Fibroblast of the aortic adventitia (primary cell): ENCODE results near the gene UBLCP1. TPM values are rescaled to one million over a fixed set of nuclear protein-coding genes. Genes with fewer than 3 reads are reported as not detected.
A peak's percentile ranks its signal among the peaks of the same experiment; 100 is the strongest.
"Not testable (repeated sequence)": the region's sequence is repeated elsewhere in the genome, so short reads cannot be mapped to it uniquely, and the experiment has no call there.

ENCODE experiments used
- DNase-seq: peaks from one replicate; pipeline ENCODE4 v3.0.0-alpha.2; 2010; ENCODE audit warnings: low read depth
- H3K4me3 ChIP-seq: 2 replicates; pipeline ENCODE4 v1.5.1; 2011; ENCODE audit warnings: low read depth, mild to moderate bottlenecking, control low read depth, low read length, moderate library complexity
- total RNA-seq: library from RNA; depleted of rRNA; stranded (reverse); fragments of >200 nt; gene quantifications from 2 replicates; pipeline ENCODE4 v1.2.3, GENCODE V29; 2012; ENCODE audit warnings: low replicate concordance
- TF ChIP-seq, protein P1 (sequence below): IDR thresholded peaks from 2 replicates; pipeline ENCODE4 v1.5.1; 2011; ENCODE audit warnings: mild to moderate bottlenecking, low read length, control low read depth, inconsistent platforms; ENCODE audit not compliant: insufficient read depth

Gene UBLCP1
- total RNA-seq, 1 donor: 36.5 TPM

DNA sequence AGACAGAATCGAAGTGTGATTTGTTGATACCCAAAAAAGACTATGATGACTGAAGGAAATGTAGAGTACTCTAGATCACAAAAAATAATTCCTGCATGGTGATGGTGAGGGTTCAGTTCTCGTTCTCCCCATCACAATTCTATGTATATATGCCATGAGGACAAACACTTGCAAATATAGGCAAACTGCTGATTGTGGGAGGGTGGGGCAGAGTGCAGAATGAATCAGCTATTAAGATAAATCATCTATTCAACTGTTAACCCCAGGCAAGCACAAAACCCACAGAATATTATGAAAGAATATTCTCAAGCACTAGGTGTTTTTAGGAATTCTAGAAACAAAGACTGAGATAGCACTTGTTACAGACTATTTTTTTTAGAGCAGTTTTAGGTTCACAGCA lies 13.9 kb upstream of the UBLCP1 start:
- TF ChIP-seq, protein P1, sequence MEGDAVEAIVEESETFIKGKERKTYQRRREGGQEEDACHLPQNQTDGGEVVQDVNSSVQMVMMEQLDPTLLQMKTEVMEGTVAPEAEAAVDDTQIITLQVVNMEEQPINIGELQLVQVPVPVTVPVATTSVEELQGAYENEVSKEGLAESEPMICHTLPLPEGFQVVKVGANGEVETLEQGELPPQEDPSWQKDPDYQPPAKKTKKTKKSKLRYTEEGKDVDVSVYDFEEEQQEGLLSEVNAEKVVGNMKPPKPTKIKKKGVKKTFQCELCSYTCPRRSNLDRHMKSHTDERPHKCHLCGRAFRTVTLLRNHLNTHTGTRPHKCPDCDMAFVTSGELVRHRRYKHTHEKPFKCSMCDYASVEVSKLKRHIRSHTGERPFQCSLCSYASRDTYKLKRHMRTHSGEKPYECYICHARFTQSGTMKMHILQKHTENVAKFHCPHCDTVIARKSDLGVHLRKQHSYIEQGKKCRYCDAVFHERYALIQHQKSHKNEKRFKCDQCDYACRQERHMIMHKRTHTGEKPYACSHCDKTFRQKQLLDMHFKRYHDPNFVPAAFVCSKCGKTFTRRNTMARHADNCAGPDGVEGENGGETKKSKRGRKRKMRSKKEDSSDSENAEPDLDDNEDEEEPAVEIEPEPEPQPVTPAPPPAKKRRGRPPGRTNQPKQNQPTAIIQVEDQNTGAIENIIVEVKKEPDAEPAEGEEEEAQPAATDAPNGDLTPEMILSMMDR: no peak

DNA sequence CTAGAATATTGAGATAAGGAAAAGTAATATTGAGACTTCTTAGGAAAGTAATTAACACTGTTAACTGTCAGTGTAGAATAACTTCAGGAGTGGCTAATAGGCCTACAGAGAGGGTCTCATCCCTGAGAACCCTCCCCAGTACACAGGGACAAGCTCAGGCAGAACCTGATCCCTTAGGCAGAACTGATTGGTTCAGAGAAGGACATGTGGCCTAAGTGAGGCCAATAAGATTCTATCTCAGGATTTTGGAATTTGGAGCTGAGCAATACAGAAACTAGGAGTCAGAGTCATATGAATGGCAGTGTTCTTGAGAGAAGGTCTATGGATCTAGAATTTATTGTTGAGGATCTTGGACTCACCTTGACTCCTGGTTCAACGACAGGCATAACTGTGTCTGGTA lies 10.9 kb upstream of the UBLCP1 start:
- no peak for DNase-seq
- H3K4me3 ChIP-seq: no peak overlapping the region
- TF ChIP-seq, protein P1: no peak

More for the DNA sequence above, 13.9 kb upstream of the UBLCP1 start:
- H3K4me3 ChIP-seq: no peak overlapping the region
- DNase-seq: no peak

DNA sequence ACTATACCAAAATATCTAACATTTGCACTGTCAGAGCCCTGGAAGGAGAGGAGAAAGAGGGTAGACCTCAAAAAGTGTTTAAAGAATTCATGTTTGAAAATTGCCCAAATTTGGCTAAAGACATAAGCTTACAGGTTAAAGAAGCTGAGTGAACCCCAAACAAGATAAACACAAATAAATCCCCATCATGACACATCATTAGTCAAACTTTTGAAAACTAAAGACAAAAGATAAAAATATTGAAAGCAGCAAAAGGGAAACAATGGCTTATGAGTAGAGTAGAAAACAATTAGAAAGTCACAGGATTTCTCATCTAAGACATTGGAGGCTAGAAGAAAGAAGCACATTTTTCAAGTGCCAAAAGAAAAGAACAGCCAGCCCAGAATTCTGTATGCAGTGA lies 6.1 kb upstream of the UBLCP1 start:
- TF ChIP-seq, protein P1: no peak
- no peak overlapping the region for H3K4me3 ChIP-seq
- DNase-seq: no peak

DNA sequence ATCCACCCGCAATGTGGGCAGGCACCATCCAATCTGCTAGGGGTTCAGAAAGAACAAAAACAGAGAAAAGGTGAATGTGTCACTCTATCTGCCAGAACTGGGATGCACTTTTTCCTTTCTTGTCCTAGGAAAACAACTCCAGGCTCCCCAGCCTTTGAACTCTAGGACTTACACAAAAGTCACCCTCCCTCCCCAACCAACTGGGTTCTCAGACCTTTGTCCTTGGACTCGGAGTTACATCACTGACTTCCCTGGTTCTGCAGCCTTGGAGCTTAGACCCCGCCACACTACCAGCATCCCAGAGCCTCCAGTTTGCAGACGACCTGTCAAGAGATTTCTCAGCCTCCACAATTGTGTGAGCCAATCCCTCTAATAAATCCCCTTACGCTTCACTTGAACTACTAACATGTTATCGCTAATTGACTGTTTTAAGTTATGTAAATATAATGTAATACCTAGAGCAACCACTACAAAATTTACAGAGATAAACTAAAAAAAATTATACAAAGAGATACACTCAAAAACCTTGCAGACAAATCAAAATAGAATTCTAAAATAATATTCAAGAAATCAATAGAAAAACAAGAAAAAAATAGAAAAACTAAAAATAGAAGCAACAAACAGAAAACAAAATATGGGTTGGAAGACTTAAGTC lies 5.3 kb upstream of the UBLCP1 start:
- DNase-seq: no peak
- H3K4me3 ChIP-seq: no peak overlapping the region
- TF ChIP-seq, protein P1: peak; percentile 1

DNA sequence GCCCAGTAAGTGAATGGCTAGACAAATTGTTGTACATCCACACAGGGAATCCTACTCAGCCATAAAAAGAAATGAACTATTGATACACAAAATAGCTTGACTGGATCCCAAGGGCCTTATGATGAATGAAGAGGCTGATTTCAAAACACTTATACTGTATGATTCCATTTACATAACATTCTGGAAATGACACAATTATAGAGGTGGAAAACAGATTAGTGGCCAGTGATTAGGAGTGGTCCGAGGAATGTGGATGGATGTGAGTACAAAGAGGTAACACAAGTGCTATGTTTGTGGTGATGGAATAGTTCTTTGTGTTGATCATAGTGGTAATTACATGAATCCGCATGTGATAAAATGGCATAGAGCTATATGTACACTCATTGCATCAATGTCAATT lies 4.7 kb upstream of the UBLCP1 start:
- no peak for DNase-seq
- TF ChIP-seq, protein P1: no peak
- no peak overlapping the region for H3K4me3 ChIP-seq

DNA sequence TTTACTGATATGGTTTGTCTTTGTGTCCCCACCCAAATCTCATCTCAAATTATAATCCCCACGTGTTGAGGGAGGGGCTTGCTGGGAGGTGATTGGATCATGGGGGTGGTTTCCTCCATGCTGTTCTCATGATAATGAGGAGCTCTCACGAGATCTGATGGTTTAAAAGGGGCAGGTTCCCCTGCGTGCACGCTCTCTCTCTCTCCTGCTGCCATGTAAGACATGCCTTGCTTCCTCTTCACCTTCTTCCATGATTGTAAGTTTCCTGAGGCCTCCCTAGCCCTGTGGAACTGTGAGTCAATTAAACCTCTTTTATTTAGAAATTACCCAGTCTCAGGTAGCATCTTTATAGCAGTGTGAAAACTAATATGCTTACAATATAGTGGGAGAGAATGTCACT lies 2.9 kb upstream of the UBLCP1 start:
- not testable (repeated sequence) for DNase-seq, H3K4me3 ChIP-seq

DNA sequence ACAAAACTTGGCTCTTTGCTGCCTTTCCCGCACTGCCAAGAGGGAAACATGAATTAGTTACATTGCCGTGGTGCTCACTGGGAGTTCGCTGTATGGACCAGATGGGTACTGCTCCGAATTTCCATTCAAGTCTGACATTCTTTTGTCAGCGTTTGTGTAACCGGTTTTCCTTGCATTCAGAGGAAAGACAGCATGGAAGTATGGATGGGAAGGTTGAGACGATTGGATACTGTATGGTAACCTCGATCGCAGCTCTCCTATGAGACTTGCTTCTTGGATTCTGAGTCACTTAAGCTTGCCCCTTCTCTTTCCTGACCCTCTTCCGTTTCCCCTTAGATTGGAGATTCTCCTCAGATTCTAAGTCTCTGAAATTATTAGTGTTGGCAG lies 625 bp upstream of the UBLCP1 start:
- DNase-seq: peak; percentile 25
- H3K4me3 ChIP-seq: peak overlapping the region; percentile 96
- TF ChIP-seq, protein P1: no peak
